HG02623 (cell line): ENCODE data around the gene HIKESHI.
"Not testable (repeated sequence)": the region's sequence is repeated elsewhere in the genome, so short reads cannot be mapped to it uniquely, and the experiment has no call there.

Experiments used
- ATAC-seq: cut with Tn5 transposase; IDR thresholded peaks from one replicate; pipeline ENCODE4 v1.9.1; 2021; ENCODE audit warnings: moderate library complexity; ENCODE audit not compliant: unreplicated experiment

The HIKESHI gene

GRCh38 chr11:86292912-86293616, 9.0 kb upstream of the HIKESHI start:
- ATAC-seq, result peak; percentile 60

- ATAC-seq, result no peak
Measured at GRCh38 chr11:86294026-86294425, 8.0 kb upstream of the HIKESHI start.

DNA sequence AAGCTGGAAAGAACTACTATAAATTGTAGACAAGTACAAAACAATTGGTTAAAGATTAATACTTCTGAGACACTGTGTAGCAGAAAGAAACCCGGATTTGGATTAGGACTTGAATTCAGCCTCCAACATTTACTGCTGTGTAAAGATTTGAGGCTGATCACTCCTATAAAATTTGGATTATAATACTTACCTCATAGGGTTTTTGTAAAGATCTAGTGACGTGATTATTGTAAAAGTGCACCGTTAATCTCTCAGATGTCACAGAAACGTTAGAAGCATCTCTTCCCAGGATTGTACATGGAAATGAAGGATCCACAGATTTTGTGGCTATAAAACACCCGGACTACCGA, 323 bp upstream of the HIKESHI start:
- peak; percentile 5 for ATAC-seq

DNA sequence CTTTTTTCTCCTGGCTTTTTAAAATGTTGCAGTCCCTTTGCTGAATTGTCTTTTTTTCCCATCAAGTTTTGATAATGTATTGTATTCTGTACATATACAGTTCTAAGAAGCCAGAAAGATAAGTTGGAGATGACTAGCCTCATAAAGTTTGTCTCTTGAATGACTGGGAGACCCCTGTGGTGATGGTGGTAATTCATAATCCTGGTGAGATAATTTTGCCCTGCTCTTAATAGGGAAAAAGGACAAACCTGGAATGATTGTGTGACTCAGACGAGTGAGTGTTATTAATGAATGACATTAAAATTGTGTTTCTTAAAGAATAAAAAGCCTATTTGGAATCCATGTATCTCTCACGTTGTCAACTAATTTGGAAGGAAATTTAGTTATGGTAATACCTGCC, 1.2 kb downstream of the HIKESHI start:
- no peak for ATAC-seq

DNA sequence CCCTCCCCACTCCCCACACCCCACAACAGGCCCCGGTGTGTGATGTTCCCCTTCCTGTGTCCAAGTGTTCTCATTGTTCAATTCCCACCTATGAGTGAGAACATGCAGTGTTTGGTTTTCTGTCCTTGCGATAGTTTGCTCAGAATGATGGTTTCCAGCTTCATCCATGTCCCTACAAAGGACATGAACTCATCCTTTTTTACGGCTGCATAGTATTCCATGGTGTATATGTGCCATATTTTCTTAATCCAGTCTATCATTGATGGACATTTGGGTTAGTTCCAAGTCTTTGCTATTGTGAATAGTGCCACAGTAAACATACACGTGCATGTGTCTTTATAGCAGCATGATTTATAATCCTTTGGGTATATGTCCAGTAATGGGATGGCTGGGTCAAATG, 6.7 kb downstream of the HIKESHI start:
- not testable (repeated sequence) for ATAC-seq

DNA sequence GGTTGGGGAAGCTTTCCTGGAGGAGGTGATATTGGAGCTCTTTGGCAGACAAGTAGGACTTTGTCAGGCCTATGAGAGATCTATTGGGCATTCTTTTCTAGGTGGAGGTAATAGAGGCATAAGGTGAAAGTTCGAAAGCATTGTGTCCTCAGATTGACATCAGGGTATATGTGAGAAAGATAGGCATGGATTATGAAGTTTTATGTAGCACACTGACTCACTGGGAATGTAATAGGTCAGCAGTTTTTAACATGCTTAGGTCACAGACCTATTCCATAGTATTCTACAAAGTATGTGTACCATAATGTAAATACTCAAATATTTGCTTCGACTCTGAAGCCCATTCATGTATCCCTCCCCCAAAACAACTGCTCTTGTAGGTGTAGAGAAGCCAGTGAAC, 11.8 kb downstream of the HIKESHI start:
- no peak for ATAC-seq

DNA sequence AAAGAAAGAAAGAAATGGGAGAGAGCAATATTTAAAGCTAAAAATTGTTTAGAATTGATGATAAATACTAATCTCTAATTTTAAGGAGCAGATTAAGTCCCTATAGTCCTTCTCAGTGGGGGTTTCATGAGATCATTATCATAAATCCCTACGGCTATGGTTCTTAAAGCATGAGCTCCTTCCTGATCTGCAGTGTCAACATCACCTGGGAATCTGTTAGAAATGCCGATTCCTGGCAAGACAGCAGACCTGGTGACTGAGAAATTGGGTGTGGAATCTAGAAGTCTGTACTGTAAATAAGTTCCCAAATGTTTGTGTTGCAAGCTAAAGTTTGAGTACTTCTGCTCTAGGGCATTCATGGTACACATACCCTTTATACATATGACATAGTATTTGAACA, 12.6 kb downstream of the HIKESHI start:
- ATAC-seq, result no peak

DNA sequence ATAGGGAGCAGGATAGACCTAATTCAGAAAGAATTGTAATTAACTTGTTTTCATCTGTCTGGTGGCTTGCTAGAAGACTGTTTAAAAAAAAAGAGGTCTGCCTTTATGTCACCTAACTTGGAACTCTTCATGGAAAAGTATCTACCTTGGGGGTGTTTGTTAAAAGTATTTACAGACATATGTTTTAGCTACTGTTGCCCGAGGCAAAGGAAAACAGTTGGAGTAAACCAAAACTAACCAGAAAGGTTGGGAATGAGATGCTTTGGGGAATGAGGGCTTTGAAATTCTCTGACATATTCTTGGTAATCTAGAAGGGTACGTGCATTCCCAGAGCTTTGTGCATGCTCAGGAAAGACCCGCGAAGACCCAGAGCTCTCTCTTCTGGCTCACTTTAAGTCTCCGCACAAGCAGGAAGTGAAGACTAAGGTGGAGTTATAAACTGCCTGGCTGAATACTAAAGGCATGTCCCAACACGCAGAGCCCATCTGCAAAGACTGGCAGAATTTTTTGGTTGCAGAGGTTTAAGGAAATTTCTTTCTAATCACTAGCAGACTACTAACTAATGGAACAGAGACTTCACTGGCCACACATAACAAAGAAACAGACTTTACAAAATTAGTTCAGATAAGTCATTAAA, 33.2 kb downstream of the HIKESHI start:
- ATAC-seq, result no peak

DNA sequence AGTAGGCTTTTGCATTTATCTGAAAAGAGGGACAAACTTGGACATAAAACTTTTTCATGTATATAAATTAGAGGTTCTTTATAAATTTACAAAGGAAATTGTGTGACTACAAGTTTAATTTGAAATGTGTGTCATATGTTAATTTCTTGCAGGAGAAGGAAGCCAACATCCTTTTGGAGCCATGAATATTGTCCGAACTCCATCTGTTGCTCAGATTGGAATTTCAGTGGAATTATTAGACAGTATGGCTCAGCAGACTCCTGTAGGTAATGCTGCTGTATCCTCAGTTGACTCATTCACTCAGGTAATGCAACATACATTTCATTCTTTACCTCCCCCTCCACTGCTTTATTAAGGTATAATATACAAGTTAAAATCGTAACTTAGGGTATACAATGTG, 35.2 kb downstream of the HIKESHI start:
- ATAC-seq, result no peak

DNA sequence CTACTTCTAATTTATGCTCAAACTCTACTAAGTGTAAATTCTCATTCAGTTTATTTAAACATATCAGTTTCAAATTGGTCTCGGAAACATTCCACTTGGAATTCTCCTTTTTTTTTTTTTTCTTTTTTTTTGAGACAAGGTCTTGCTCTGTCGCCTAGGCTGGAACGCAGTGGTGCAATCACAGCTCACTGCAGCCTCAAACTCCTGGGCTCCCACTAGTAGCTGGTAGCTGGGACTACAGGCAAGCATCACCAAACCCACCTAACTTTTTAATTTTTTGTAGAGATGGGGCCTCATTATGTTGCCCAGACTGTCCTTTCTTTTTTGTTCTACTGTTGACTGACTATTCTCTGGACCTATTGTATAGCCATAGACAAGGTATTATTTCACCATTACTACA, 39.3 kb downstream of the HIKESHI start:
- ATAC-seq, result no peak

GRCh38 chr11:86346513-86346912, 44.5 kb downstream of the HIKESHI start:
- no peak for ATAC-seq

- ATAC-seq, result no peak
Measured at GRCh38 chr11:86355256-86355655, 53.2 kb downstream of the HIKESHI start.

DNA sequence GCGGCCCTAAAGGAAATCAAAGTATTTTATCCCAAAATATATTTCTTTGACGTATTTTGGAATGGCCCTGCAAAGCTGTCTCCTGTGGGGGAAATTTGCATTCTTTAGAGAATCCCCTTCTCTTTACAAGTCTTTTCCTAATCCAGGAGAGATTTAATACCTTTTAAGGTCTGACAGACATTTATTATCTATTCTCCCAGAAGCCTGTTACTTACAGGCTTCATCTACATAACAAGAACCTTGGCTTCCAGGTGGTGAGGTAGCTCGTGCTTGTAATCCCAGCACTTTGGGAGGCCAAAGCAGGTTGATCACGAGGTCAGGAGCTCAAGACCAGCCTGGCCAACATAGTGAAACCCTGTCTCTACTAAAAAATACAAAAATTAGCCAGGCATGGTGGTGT, 55.4 kb downstream of the HIKESHI start:
- ATAC-seq, result not testable (repeated sequence)

DNA sequence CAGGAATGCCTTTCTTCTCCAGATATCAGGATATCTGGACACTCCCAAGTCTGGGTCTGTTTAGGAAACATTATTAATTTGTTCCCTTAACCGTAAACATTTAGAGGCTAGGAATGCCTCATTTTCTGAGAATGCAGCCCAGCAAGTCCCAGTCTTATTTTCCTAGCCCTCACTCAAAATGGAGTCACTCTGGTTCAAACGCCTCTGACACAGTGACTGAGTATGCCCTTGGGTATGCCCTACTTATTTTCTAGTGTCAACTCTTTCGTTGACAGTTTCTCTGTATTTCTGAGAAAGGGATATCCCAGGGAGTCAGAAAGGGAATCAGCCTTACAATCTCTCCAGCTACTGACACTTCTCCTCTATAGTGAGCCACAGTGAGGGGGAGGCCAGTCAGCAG, 56.7 kb downstream of the HIKESHI start:
- ATAC-seq, result no peak

- no peak for ATAC-seq
Measured at GRCh38 chr11:86360775-86361395, 58.8 kb downstream of the HIKESHI start.

DNA sequence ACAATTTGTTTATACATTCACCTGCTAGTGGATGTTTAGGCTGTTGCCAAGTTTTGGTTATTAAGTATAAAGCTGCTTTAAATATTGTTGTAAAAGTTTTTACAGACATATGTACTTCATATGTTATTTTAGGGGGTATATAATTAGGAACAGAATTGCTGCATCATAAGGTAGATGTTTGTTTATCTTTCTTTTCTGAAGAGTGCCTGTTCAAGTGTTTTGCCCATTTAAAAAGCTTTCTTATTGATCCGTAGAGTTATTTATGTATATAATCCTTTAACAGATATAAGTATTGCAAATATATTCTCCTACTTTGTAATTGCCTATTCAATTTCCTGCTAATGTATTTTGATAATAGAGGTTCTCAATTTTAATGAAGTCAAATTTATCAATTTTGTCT, 61.4 kb downstream of the HIKESHI start:
- no peak for ATAC-seq

DNA sequence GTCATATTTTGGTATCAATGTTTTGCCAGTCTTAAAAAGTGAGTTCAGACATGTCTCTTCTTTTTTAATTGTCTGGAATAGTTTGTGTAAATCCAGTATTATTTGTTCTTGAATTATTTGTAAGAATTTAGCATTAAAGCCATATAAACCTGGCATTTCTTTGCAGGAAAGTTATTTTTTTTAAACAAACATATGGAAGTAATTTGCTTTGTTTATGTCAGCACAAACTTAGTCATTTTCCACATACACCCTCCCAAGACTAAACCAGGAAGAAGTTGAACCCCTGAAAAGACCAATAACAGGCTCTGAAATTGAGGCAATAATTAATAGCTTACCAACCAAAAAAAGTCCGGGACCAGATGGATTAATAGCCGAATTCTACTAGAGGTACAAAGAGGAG, 63.5 kb downstream of the HIKESHI start:
- ATAC-seq, result no peak

GRCh38 chr11:86369668-86370067, 67.6 kb downstream of the HIKESHI start:
- ATAC-seq, result no peak

GRCh38 chr11:86370171-86370570, 68.1 kb downstream of the HIKESHI start:
- no peak for ATAC-seq

- ATAC-seq, result no peak
Measured at GRCh38 chr11:86370922-86371594, 69.0 kb downstream of the HIKESHI start.

DNA sequence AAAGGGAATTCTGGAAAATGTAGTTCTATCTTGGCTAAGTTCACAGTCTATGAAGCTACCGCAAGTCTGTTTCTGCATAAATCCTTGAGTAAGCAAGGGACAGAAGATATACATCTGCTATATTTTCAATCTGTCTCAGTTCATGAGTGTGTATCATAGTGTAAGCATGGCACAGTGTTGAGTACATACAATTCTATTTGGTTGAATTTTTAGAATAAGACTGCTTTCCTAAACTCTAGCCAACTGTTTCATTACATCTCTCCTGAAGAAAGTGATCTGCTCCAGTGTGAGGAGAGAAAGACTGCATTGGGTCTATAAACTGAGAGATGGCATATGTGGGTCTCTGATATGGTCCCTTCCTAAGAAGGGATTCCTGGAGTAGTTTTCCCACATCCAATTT, 70.0 kb downstream of the HIKESHI start:
- no peak for ATAC-seq

DNA sequence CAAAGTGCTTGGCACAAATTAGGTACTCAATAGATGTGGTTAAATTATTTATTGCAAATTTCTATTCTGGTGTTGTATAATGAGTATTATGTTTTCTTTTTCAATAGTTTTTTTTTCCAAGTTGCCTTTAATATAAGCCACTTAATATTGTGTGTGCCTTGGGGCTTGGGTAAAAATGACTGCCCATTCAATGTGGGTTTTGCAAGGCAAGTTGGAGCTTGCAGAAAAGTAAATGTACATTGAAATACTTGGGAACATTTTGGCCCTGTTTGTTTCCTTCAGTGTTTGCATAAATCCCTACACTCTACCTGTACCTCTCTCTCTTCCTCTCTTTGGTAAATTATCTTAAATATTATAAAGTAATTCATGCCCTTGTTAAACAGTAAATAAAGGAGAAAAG, 70.5 kb downstream of the HIKESHI start:
- ATAC-seq, result no peak
